T-helper 2 cell treated with Interferon-gamma antibody and Interleukin-4, amounts not matched to agents 5 μg/mL and 100 μg/mL, for 36 hours (primary cell): Measurements from ENCODE around the gene PFKFB4.

Experiments used
- DNase-seq: peaks from one replicate; pipeline ENCODE4 v3.0.0; 2021; ENCODE audit warnings: low spot score
- H3K27ac Mint-ChIP-seq: one replicate; pipeline ENCODE4 v1.8.0; 2021; ENCODE audit warnings: mild to moderate bottlenecking, mixed read lengths
- H3K27me3 Mint-ChIP-seq: one replicate; pipeline ENCODE4 v1.8.0; 2021; ENCODE audit warnings: low read depth, mixed read lengths
- H3K36me3 Mint-ChIP-seq: one replicate; pipeline ENCODE4 v1.8.0; 2021; ENCODE audit warnings: low read depth, mixed read lengths
- H3K4me1 Mint-ChIP-seq: one replicate; pipeline ENCODE4 v1.8.0; 2021; ENCODE audit warnings: low read depth, mixed read lengths
- H3K4me3 Mint-ChIP-seq: one replicate; pipeline ENCODE4 v1.8.0; 2022; ENCODE audit warnings: mild to moderate bottlenecking, moderate library complexity, mixed read lengths
- H3K9me3 Mint-ChIP-seq: one replicate; pipeline ENCODE4 v1.8.0; 2021; ENCODE audit warnings: mixed read lengths

The PFKFB4 gene

DNA sequence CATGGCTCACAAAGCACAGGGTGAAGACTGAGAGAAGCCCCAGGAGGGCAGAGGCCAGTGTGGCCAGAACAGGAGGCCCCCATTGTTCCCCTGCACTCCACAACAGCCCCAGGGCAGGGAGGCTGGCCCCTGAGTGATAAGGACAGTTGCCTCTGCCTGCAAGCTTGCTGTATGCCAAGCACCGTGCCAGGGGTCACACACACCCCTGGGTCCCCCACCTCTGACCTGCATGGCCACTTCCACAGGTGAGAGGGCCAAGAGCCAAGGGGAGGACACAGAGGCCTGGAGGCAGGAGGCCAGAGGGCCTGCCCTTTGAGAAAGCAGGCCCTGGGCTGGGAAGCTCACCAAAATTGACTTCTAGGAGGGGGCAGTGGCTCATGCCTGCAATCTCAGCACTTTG is 86.3 kb downstream of the PFKFB4 start:
- Mint-ChIP-seq H3K4me1 (peaks cover 49% of the 10 kb centered on the region), H3K36me3 (peaks cover 48% of the 10 kb centered on the region), H3K4me3 (peak overlapping the region; percentile 61), H3K27ac (peak overlapping the region; percentile 89), H3K9me3 (no peaks in the 10 kb centered on the region), H3K27me3 (no peaks in the 10 kb centered on the region)
- DNase-seq, result no peak

GRCh38 chr3:48469046-48469915 is 87.3 kb downstream of the PFKFB4 start:
- Mint-ChIP-seq H3K27me3 (no peaks in the 10 kb centered on the region), H3K36me3 (peaks cover 43% of the 10 kb centered on the region), H3K9me3 (no peaks in the 10 kb centered on the region), H3K4me3 (peak overlapping the region; percentile 61), H3K27ac (peak overlapping the region; percentile 89), H3K4me1 (peaks cover 45% of the 10 kb centered on the region)
- DNase-seq, result no peak

DNA sequence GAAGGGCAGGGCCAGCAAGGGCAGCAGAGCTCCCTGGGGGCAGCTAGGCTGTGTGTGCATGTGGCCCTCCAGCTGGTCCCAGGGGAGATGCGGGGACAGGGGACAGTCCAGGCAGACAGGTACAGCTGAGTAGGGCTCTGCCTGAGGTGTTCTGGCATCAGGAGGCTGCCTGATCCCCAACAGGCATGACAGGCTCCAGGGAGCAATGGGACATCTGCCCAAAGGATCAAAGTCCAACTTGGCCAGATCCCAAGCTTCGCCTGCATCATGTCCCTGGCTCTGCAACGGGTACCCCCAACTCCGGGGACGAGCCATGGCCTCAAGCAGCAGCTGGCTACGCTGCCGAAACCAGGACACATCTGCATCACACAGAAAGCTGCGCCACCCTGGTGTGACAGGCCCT is 88.3 kb downstream of the PFKFB4 start:
- Mint-ChIP-seq H3K36me3 (peaks cover 47% of the 10 kb centered on the region), H3K4me1 (peaks cover 40% of the 10 kb centered on the region)

More for the DNA sequence above, 88.3 kb downstream of the PFKFB4 start:
- peak overlapping the region; percentile 96 for H3K4me3 Mint-ChIP-seq
- H3K9me3 Mint-ChIP-seq, result no peaks in the 10 kb centered on the region
- DNase-seq, result no peak
- no peaks in the 10 kb centered on the region for H3K27me3 Mint-ChIP-seq
- peak overlapping the region; percentile 97 for H3K27ac Mint-ChIP-seq
